ENCODE data around the gene CLK1.
"Not testable (repeated sequence)": the region's sequence is repeated elsewhere in the genome, so short reads cannot be mapped to it uniquely, and the experiment has no call there.

The CLK1 gene

GRCh38 chr2:200888704-200889625 is 24.5 kb upstream of the CLK1 start, which contains the start of the genes NIF3L1 and PPIL3:
Gene NIF3L1 (plus strand): TSS chr2:200889371. CDS start chr2:200891944, 2,573 bp downstream.
Gene PPIL3 (minus strand): TSS chr2:200889077. CDS start chr2:200887615, 1,462 bp downstream.
- DNase-seq (ENCODE audit: low spot score): peak; percentile 91
- CTCF ChIA-PET: interaction anchor here (0.8 kb wide), 1 partner anchor 18 kb away, joined by 3 read pairs; no protein-coding TSS in a partner anchor

GRCh38 chr2:200881715-200882249 is 17.3 kb upstream of the CLK1 start:
- H3K27ac ChIP-seq; CTCF ChIA-PET; DNase-seq (ENCODE audit: low spot score); POLR2A ChIA-PET (ENCODE audit: low non-redundant PET): not testable (repeated sequence)

More at GRCh38 chr2:200888704-200889625, 24.5 kb upstream of the CLK1 start, which contains the start of the genes NIF3L1 and PPIL3:
- POLR2A ChIA-PET (ENCODE audit: low non-redundant PET): interaction anchor here (0.6 to 1.2 kb wide), 2 partner anchors 25 to 260 kb away, joined by 4 to 6 read pairs; partner anchors contain the start of gene CLK1
- H3K27ac ChIP-seq: peak within 1 kb of the TSS; percentile 99
- no peak for TF ChIP-seq CTCF (conservative IDR thresholded peaks at IDR 0.05; ENCODE audit: low read depth)

- DNase-seq (ENCODE audit: low spot score): no peak
- TF ChIP-seq CTCF (conservative IDR thresholded peaks at IDR 0.05; ENCODE audit: low read depth): no peak
- POLR2A ChIA-PET (ENCODE audit: low non-redundant PET): interaction anchor here (0.6 to 0.7 kb wide), 2 partner anchors 9 to 14 kb away, joined by 3 to 4 read pairs; partner anchors contain the start of gene CLK1
These were observed 13.9 kb upstream of the CLK1 start for GRCh38 chr2:200878289-200878880.

GRCh38 chr2:200877443-200877842 is 13.0 kb upstream of the CLK1 start:
- no peak for DNase-seq (ENCODE audit: low spot score)

More at GRCh38 chr2:200878289-200878880, 13.9 kb upstream of the CLK1 start:
- CTCF ChIA-PET: interaction anchor here (0.5 kb wide), 1 partner anchor 75 kb away, joined by 3 read pairs; no protein-coding TSS in a partner anchor
- no peak overlapping the region for H3K27ac ChIP-seq

GRCh38 chr2:200873560-200873959 is 9.1 kb upstream of the CLK1 start:
- POLR2A ChIA-PET (ENCODE audit: low non-redundant PET): no interaction called here
- TF ChIP-seq CTCF (conservative IDR thresholded peaks at IDR 0.05; ENCODE audit: low read depth): no peak
- H3K27ac ChIP-seq: no peak overlapping the region
- CTCF ChIA-PET: no interaction called here
- no peak for DNase-seq (ENCODE audit: low spot score)

More at GRCh38 chr2:200877443-200877842, 13.0 kb upstream of the CLK1 start:
- TF ChIP-seq CTCF (conservative IDR thresholded peaks at IDR 0.05; ENCODE audit: low read depth): no peak
- H3K27ac ChIP-seq: no peak overlapping the region
- CTCF ChIA-PET: interaction anchor here (0.5 kb wide), 1 partner anchor 76 kb away, joined by 3 read pairs; no protein-coding TSS in a partner anchor
- POLR2A ChIA-PET (ENCODE audit: low non-redundant PET): no interaction called here

GRCh38 chr2:200871151-200871550 is 6.7 kb upstream of the CLK1 start:
- CTCF ChIA-PET: interaction anchor here (0.6 kb wide), 1 partner anchor 140 kb away, joined by 3 read pairs; no protein-coding TSS in a partner anchor
- POLR2A ChIA-PET (ENCODE audit: low non-redundant PET): no interaction called here

More at GRCh38 chr2:200871151-200871550, 6.7 kb upstream of the CLK1 start:
- DNase-seq (ENCODE audit: low spot score): no peak
- no peak overlapping the region for H3K27ac ChIP-seq
- no peak for TF ChIP-seq CTCF (conservative IDR thresholded peaks at IDR 0.05; ENCODE audit: low read depth)
